OCI-LY7 (cell line): Measurements from ENCODE around the gene PRICKLE2. TPM values are rescaled to one million over a fixed set of nuclear protein-coding genes. Genes with fewer than 3 reads are reported as not detected.

Source experiments
- BruUV-seq: library from RNA; stranded (reverse); fragments of 400-500 nt; replicated peaks from 2 replicates; lab custom pipeline; 2021; lab: Mats Ljungman, UMichigan
- CTCF ChIA-PET: fragments of 300-600 bp; sonication (Branson Sonifier 250); formaldehyde crosslinking; loops from one replicate; lab custom pipeline; 2022; ENCODE audit warnings: antibody characterized with exemption; ENCODE audit not compliant: unreplicated experiment; lab: Charles Lee
- POLR2A ChIA-PET: fragments of 300-600 bp; sonication (Branson Sonifier 250); formaldehyde crosslinking; loops from one replicate; lab custom pipeline; 2022; ENCODE audit warnings: antibody characterized with exemption; lab: Charles Lee
- DNase-seq: peaks from one replicate; pipeline ENCODE4 v3.0.0-alpha.2; 2015; ENCODE audit warnings: low spot score
- H2AFZ ChIP-seq: fragments of 200-600 bp; sonication (generic), shearing (Covaris generic); 2 replicates; pipeline ENCODE4 v1.6.1; 2014; ENCODE audit warnings: mild to moderate bottlenecking, antibody characterized with exemption, low read length, moderate library complexity
- H3K27ac ChIP-seq: fragments of 200-600 bp; sonication (generic); 2 replicates; pipeline ENCODE4 v1.5.1; 2014; ENCODE audit warnings: mixed run types, low read depth, mild to moderate bottlenecking, moderate library complexity, low read length, inconsistent platforms; ENCODE audit not compliant: poor library complexity, severe bottlenecking
- H3K36me3 ChIP-seq: fragments of 200-600 bp; sonication (generic); 2 replicates; pipeline ENCODE4 v1.6.1; 2014; ENCODE audit warnings: mild to moderate bottlenecking, antibody characterized with exemption, low read length, moderate library complexity, mixed read lengths; ENCODE audit not compliant: insufficient read depth
- H3K4me1 ChIP-seq: fragments of 200-600 bp; sonication (generic); 2 replicates; pipeline ENCODE4 v1.5.1; 2014; ENCODE audit warnings: mild to moderate bottlenecking, low read length; ENCODE audit not compliant: insufficient read depth, poor library complexity, severe bottlenecking
- H3K4me2 ChIP-seq: fragments of 200-600 bp; sonication (generic); 2 replicates; pipeline ENCODE4 v1.6.1; 2014; ENCODE audit warnings: mild to moderate bottlenecking, low read length
- H3K4me3 ChIP-seq: fragments of 200-600 bp; sonication (generic); 2 replicates; pipeline ENCODE4 v1.5.1; 2014; ENCODE audit warnings: mild to moderate bottlenecking, low read depth, low read length; ENCODE audit not compliant: poor library complexity, severe bottlenecking
- H3K79me2 ChIP-seq: fragments of 200-600 bp; sonication (generic); 2 replicates; pipeline ENCODE4 v1.6.1; 2016; ENCODE audit warnings: low read depth, mild to moderate bottlenecking, low read length, moderate library complexity, mixed read lengths; ENCODE audit not compliant: insufficient read depth
- H3K9me2 ChIP-seq: fragments of 200-600 bp; sonication (generic); 2 replicates; pipeline ENCODE4 v1.6.1; 2016; ENCODE audit warnings: mild to moderate bottlenecking, low read length, mixed read lengths; ENCODE audit not compliant: insufficient read depth
- H3K9me3 ChIP-seq: fragments of 200-600 bp; sonication (generic); 2 replicates; pipeline ENCODE4 v1.6.1; 2014; ENCODE audit warnings: mild to moderate bottlenecking, mixed run types, low read length, mixed read lengths
- H4K20me1 ChIP-seq: fragments of 200-600 bp; sonication (generic); 2 replicates; pipeline ENCODE4 v1.6.1; 2014; ENCODE audit warnings: mild to moderate bottlenecking, antibody characterized with exemption, low read length, moderate library complexity, mixed read lengths; ENCODE audit not compliant: insufficient read depth
- CTCF ChIP-seq: fragments of 200-600 bp; sonication (generic); conservative IDR thresholded peaks from 2 replicates; pipeline ENCODE4 v1.5.1; 2014; ENCODE audit warnings: mild to moderate bottlenecking, antibody characterized with exemption, low read length, moderate library complexity, mixed read lengths
- EZH2phosphoT487 ChIP-seq: fragments of 200-600 bp; sonication (generic); IDR thresholded peaks from 2 replicates; pipeline ENCODE4 v1.6.1; 2018; ENCODE audit warnings: low read depth, borderline replicate concordance, mild to moderate bottlenecking, mixed run types, antibody characterized with exemption, low read length, moderate library complexity, mixed read lengths
- intact Hi-C: fragments of 100-400 bp; cut with micrococcal nuclease; formaldehyde crosslinking; loops from one replicate; pipeline ENCODE4 v1.10.0; 2022; ENCODE audit not compliant: unreplicated experiment
- total RNA-seq, 2 experiments: library from RNA; depleted of rRNA in 1 of 2; stranded (reverse); fragments of >200 nt in 1 of 2; shearing (Covaris generic) in 1 of 2; gene quantifications; 2 replicates each; pipeline ENCODE4 v1.2.3, GENCODE V29; 2014 to 2022

PRICKLE2 gene
- total RNA-seq, 2 experiments from 2014 or later, result 2.0 to 3.9 TPM

- ChIA-PET POLR2A (interaction anchor here (0.6 to 0.7 kb wide), 2 partner anchors 77 to 457 kb away, joined by 3 read pairs; no protein-coding TSS in a partner anchor), CTCF (no interaction called here)
- no peaks in the 10 kb centered on the region for H3K36me3 ChIP-seq
- no peaks in the 10 kb centered on the region for H4K20me1 ChIP-seq
- no peaks in the 10 kb centered on the region for H3K9me3 ChIP-seq
- intact Hi-C loops, result no loop called here
- H3K4me2 ChIP-seq, result no peak overlapping the region
- no peaks in the 10 kb centered on the region for H3K4me1 ChIP-seq
- H3K4me3 ChIP-seq, result no peak overlapping the region
- no peaks in the 10 kb centered on the region for H3K79me2 ChIP-seq
- no peak overlapping the region for H2AFZ ChIP-seq
- TF ChIP-seq CTCF (no peak), EZH2phosphoT487 (no peak)
- H3K27ac ChIP-seq, result no peak overlapping the region
- DNase-seq, result no peak
- BruUV-seq, result no TSS peak
- no peaks in the 10 kb centered on the region for H3K9me2 ChIP-seq
Observed at GRCh38 chr3:64067506-64068346, 157.5 kb downstream of the PRICKLE2 start.

GRCh38 chr3:64064804-64065203, 160.5 kb downstream of the PRICKLE2 start:
- no peaks in the 10 kb centered on the region for H3K9me2 ChIP-seq
- TF ChIP-seq CTCF, result no peak
- TF ChIP-seq EZH2phosphoT487, result no peak
- H2AFZ ChIP-seq, result no peak overlapping the region
- no peak overlapping the region for H3K4me2 ChIP-seq
- POLR2A ChIA-PET, result no interaction called here
- no peak overlapping the region for H3K27ac ChIP-seq
- intact Hi-C loops, result no loop called here
- no peaks in the 10 kb centered on the region for H3K9me3 ChIP-seq
- H3K36me3 ChIP-seq, result no peaks in the 10 kb centered on the region
- no TSS peak for BruUV-seq
- CTCF ChIA-PET, result no interaction called here
- no peak for DNase-seq
- no peaks in the 10 kb centered on the region for H3K4me1 ChIP-seq
- no peak overlapping the region for H3K4me3 ChIP-seq
- H3K79me2 ChIP-seq, result no peaks in the 10 kb centered on the region
- no peaks in the 10 kb centered on the region for H4K20me1 ChIP-seq

- CTCF ChIA-PET, result no interaction called here
- no peaks in the 10 kb centered on the region for H3K9me2 ChIP-seq
- no peaks in the 10 kb centered on the region for H3K4me1 ChIP-seq
- intact Hi-C loops, result no loop called here
- H3K79me2 ChIP-seq, result no peaks in the 10 kb centered on the region
- no peaks in the 10 kb centered on the region for H4K20me1 ChIP-seq
- no peak overlapping the region for H3K4me3 ChIP-seq
- no peaks in the 10 kb centered on the region for H3K36me3 ChIP-seq
- no peak overlapping the region for H3K27ac ChIP-seq
- no peak overlapping the region for H3K4me2 ChIP-seq
- POLR2A ChIA-PET, result interaction anchor here (0.5 kb wide), 1 partner anchor 1485 kb away, joined by 3 read pairs; no protein-coding TSS in a partner anchor
- DNase-seq, result no peak
- no TSS peak for BruUV-seq
- H3K9me3 ChIP-seq, result no peaks in the 10 kb centered on the region
- no peak overlapping the region for H2AFZ ChIP-seq
- TF ChIP-seq CTCF, result no peak
- TF ChIP-seq EZH2phosphoT487, result no peak
Observed at GRCh38 chr3:64063983-64064438, 161.3 kb downstream of the PRICKLE2 start.
